Right lobe of liver (tissue), 6 donors: ENCODE measurements around the gene CEMIP2. TPM values are rescaled to one million over a fixed set of nuclear protein-coding genes. Genes with fewer than 3 reads are reported as not detected.

ENCODE experiments used
- ATAC-seq, 4 donors: fragments of 200-7000 bp; cut with Tn5 transposase; one replicate each; pipeline ENCODE4 v1.9.1; 2020; ENCODE audit warnings: mild to moderate bottlenecking in 4 of 4, moderate library complexity in 4 of 4
- DNase-seq, 3 donors: peaks; one replicate each; pipeline ENCODE4 v3.0.0-alpha.2; 2020
- H3K27ac ChIP-seq, 3 donors: fragments of 200-600 bp; one replicate each; pipeline ENCODE4 v1.8.0; 2022
- H3K27me3 ChIP-seq, 2 donors: fragments of 200-600 bp; one replicate each; pipeline ENCODE4 v1.8.0; 2022
- H3K36me3 ChIP-seq, 4 donors: fragments of 200-600 bp; sonication (generic) in 1 of 4; one replicate each; pipeline versions ENCODE4 v1.5.1 to v1.8.0; 2017 to 2022; ENCODE audit warnings: control low read depth in 1 of 4
- H3K4me1 ChIP-seq, 4 donors: fragments of 200-600 bp; sonication (generic) in 1 of 4; one replicate each; pipeline versions ENCODE4 v1.5.1 to v1.8.0; 2017 to 2022; ENCODE audit warnings: control low read depth in 1 of 4
- H3K4me3 ChIP-seq, 3 donors: fragments of 200-600 bp; one replicate each; pipeline ENCODE4 v1.8.0; 2022
- H3K9me3 ChIP-seq, 4 donors: fragments of 200-600 bp; sonication (generic) in 1 of 4; one replicate each; pipeline versions ENCODE4 v1.5.1 to v1.8.0; 2017 to 2022; ENCODE audit warnings: control low read depth in 1 of 4
- CTCF ChIP-seq, 4 donors: fragments of 200-600 bp in 3 of 4; fragments of 450-650 bp in 1 of 4; IDR thresholded peaks; one replicate each; pipeline versions ENCODE4 v1.5.1 to v1.8.0; 2016 to 2022; ENCODE audit warnings: antibody characterized with exemption in 4 of 4, mild to moderate bottlenecking in 2 of 4
- POLR2A ChIP-seq: fragments of 450-650 bp; IDR thresholded peaks from one replicate; pipeline ENCODE4 v1.6.1; 2017; ENCODE audit warnings: antibody characterized with exemption, mild to moderate bottlenecking
- WGBS: methylation state at CpG from one replicate; pipeline ENCODE4 v1.1.6; 2018; ENCODE audit warnings: low coverage, low lambda C conversion rate; ENCODE audit not compliant: insufficient coverage; ENCODE audit errors: missing lambda C conversion rate; 5-methylcytosine and 5-hydroxymethylcytosine counted together
- intact Hi-C, 2 donors: fragments of 100-400 bp; cut with DNase I; formaldehyde crosslinking; loops; one replicate each; pipeline versions ENCODE4 v1.11.2 to v1.14.1; 2022
- total RNA-seq, 6 experiments: library from RNA; depleted of rRNA in 2 of 6; stranded (reverse); fragments of >200 nt in 2 of 6; fragmentation: NEBNext Ultra II Directional in 3 of 6; extraction: Animal tissue kit (Norgen Biotek cat#: 25700) in 3 of 6; gene quantifications; one replicate each; pipeline versions ENCODE4 v1.1.0 to v1.2.4, GENCODE V29; 2016 to 2023
- donor health status: DM: no; HTN: yes; CAD: no.
- donor health status: DM: no; HTN: no; CAD: no.
- donor health status: DM: no; HTN: no; CAD: no.
- donor health status: DM: no; HTN: yes; CAD: no.
- donor health status: DM: no; HTN: yes; CAD: no.

Gene CEMIP2
- total RNA-seq, 6 experiments from 2014 or later = 40.9 to 92.8 (median 56.5) TPM

- H3K36me3 ChIP-seq = no peaks in the 10 kb centered on the region
- intact Hi-C loops = no loop called here
- no peak for TF ChIP-seq POLR2A
- TF ChIP-seq CTCF (IDR thresholded peaks at IDR 0.05) = no peak
- H3K4me1 ChIP-seq = no peaks in the 10 kb centered on the region
- H3K27ac ChIP-seq = no peak overlapping the region
- WGBS = 92% methylated on average over 3 of the region's 3 CpGs
- no peaks in the 10 kb centered on the region for H3K9me3 ChIP-seq
- H3K4me3 ChIP-seq = no peak overlapping the region
- ATAC-seq = no peak
- DNase-seq = no peak
- H3K27me3 ChIP-seq = no peaks in the 10 kb centered on the region
Observed at GRCh38 chr9:71801826-71802225, 33.5 kb upstream of the CEMIP2 start.

- 29% methylated on average over 1 of the region's 1 CpG for WGBS
- intact Hi-C loops = no loop called here
- no peak for ATAC-seq
Observed at GRCh38 chr9:71797266-71797665, 29.0 kb upstream of the CEMIP2 start.

GRCh38 chr9:71796100-71796767 is 27.9 kb upstream of the CEMIP2 start:
- Histone ChIP-seq H3K9me3 (no peaks in the 10 kb centered on the region), H3K4me3 (no peak overlapping the region), H3K36me3 (no peaks in the 10 kb centered on the region), H3K27me3 (no peaks in the 10 kb centered on the region), H3K4me1 (peaks cover 0 to 8% (median 0%) of the 10 kb centered on the region in 4 donors), H3K27ac (no peak overlapping the region)
- DNase-seq (no peak), ATAC-seq (no peak)
- TF ChIP-seq CTCF (IDR thresholded peaks at IDR 0.05) = no peak
- no peak for TF ChIP-seq POLR2A
- intact Hi-C loops = no loop called here
- 83% methylated on average over 2 of the region's 2 CpGs for WGBS

More at GRCh38 chr9:71797266-71797665, 29.0 kb upstream of the CEMIP2 start:
- H3K27ac ChIP-seq = no peak overlapping the region
- H3K4me1 ChIP-seq = peaks cover 0 to 8% (median 0%) of the 10 kb centered on the region in 4 donors
- H3K4me3 ChIP-seq = no peak overlapping the region
- no peaks in the 10 kb centered on the region for H3K9me3 ChIP-seq
- no peaks in the 10 kb centered on the region for H3K36me3 ChIP-seq
- TF ChIP-seq POLR2A (no peak), CTCF (IDR thresholded peaks at IDR 0.05) (no peak)
- H3K27me3 ChIP-seq = no peaks in the 10 kb centered on the region
- no peak for DNase-seq

GRCh38 chr9:71795097-71795813 is 26.9 kb upstream of the CEMIP2 start:
- Histone ChIP-seq H3K27ac (no peak overlapping the region), H3K4me1 (peaks cover 0 to 8% (median 0%) of the 10 kb centered on the region in 4 donors), H3K4me3 (no peak overlapping the region), H3K27me3 (no peaks in the 10 kb centered on the region), H3K36me3 (no peaks in the 10 kb centered on the region), H3K9me3 (no peaks in the 10 kb centered on the region)
- no peak for TF ChIP-seq POLR2A
- no peak for TF ChIP-seq CTCF (IDR thresholded peaks at IDR 0.05)
- no peak for DNase-seq
- ATAC-seq = peak in 3 of 4 donors; percentile 12 to 38 (median 26)
- intact Hi-C loops = no loop called here
- WGBS = 75% methylated on average over 7 of the region's 7 CpGs
